Neural cell (in vitro differentiated cells): ENCODE results near the gene ELP4. TPM values are rescaled to one million over a fixed set of nuclear protein-coding genes. Genes with fewer than 3 reads are reported as not detected.
"Not testable (repeated sequence)": the region's sequence is repeated elsewhere in the genome, so short reads cannot be mapped to it uniquely, and the experiment has no call there.

Source experiments
- H2AFZ ChIP-seq: fragments of 200-600, 300-800 bp; sonication (generic), shearing (Covaris generic); 2 replicates; pipeline ENCODE4 v1.6.0; 2014; ENCODE audit warnings: low read depth, mild to moderate bottlenecking, antibody characterized with exemption, low read length, moderate library complexity
- H3F3A ChIP-seq: fragments of 200-600 bp; shearing (Covaris generic); 2 replicates; pipeline ENCODE4 v1.6.1; 2016; ENCODE audit warnings: mild to moderate bottlenecking, moderate library complexity, mixed read lengths, antibody characterized with exemption, low read length; ENCODE audit not compliant: insufficient read depth, poor library complexity, severe bottlenecking
- H3K27ac ChIP-seq: fragments of 200-600, 300-800 bp; sonication (generic), shearing (Covaris generic); 2 replicates; pipeline ENCODE4 v1.5.1; 2014; ENCODE audit warnings: mild to moderate bottlenecking, low read length, moderate library complexity
- H3K27me3 ChIP-seq: fragments of 300-800, 200-600 bp; sonication (generic), shearing (Covaris generic); 2 replicates; pipeline ENCODE4 v1.6.0; 2014; ENCODE audit warnings: mild to moderate bottlenecking, low read depth, low read length, moderate library complexity; ENCODE audit not compliant: insufficient read depth
- H3K36me3 ChIP-seq: fragments of 300-800, 200-600 bp; sonication (generic), shearing (Covaris generic); 2 replicates; pipeline ENCODE4 v1.5.1; 2014; ENCODE audit warnings: mild to moderate bottlenecking, antibody characterized with exemption, low read length, moderate library complexity; ENCODE audit not compliant: insufficient read depth
- H3K4me2 ChIP-seq: fragments of 300-800, 200-600 bp; sonication (generic), shearing (Covaris generic); 2 replicates; pipeline ENCODE4 v1.6.0; 2014; ENCODE audit warnings: mild to moderate bottlenecking, low read length
- H3K4me3 ChIP-seq: fragments of 300-800, 200-600 bp; sonication (generic), shearing (Covaris generic); 2 replicates; pipeline ENCODE4 v1.5.1; 2014; ENCODE audit warnings: mild to moderate bottlenecking, low read length, moderate library complexity
- H3K79me2 ChIP-seq: fragments of 200-600 bp; shearing (Covaris generic); replicated peaks from 2 replicates; pipeline ENCODE4 v1.6.0; 2014; ENCODE audit warnings: mild to moderate bottlenecking, low read length, moderate library complexity; ENCODE audit not compliant: insufficient read depth
- H3K9ac ChIP-seq: fragments of 300-800, 200-600 bp; sonication (generic), shearing (Covaris generic); 2 replicates; pipeline ENCODE4 v1.6.1; 2016; ENCODE audit warnings: mild to moderate bottlenecking, low read length, mixed read lengths
- H3K9me2 ChIP-seq: fragments of 200-600 bp; shearing (Covaris generic); 2 replicates; pipeline ENCODE4 v1.6.1; 2016; ENCODE audit warnings: mild to moderate bottlenecking, low read length, mixed read lengths; ENCODE audit not compliant: insufficient read depth
- H3K9me3 ChIP-seq: fragments of 200-600, 300-800 bp; sonication (generic), shearing (Covaris generic); 2 replicates; pipeline ENCODE4 v1.6.1; 2016; ENCODE audit warnings: mild to moderate bottlenecking, mixed run types, low read length, moderate library complexity, mixed read lengths
- H4K20me1 ChIP-seq: fragments of 200-600 bp; shearing (Covaris generic); 2 replicates; pipeline ENCODE4 v1.6.1; 2016; ENCODE audit warnings: mild to moderate bottlenecking, mixed run types; ENCODE audit not compliant: insufficient read depth
- CTCF ChIP-seq: fragments of 450-650 bp; IDR thresholded peaks from 2 replicates; pipeline ENCODE4 v1.5.1; 2014; ENCODE audit warnings: antibody characterized with exemption, mild to moderate bottlenecking, moderate library complexity; ENCODE audit not compliant: poor library complexity, severe bottlenecking
- EP300 ChIP-seq: fragments of 450-650 bp; conservative IDR thresholded peaks from 2 replicates; pipeline ENCODE4 v1.6.1; 2014; ENCODE audit warnings: antibody characterized with exemption, mild to moderate bottlenecking, moderate library complexity; ENCODE audit not compliant: poor library complexity, severe bottlenecking
- MXI1 ChIP-seq: fragments of 450-650 bp; conservative IDR thresholded peaks from 2 replicates; pipeline ENCODE4 v1.6.1; 2014; ENCODE audit warnings: antibody characterized with exemption, mild to moderate bottlenecking; ENCODE audit not compliant: poor library complexity, severe bottlenecking
- POLR2AphosphoS5 ChIP-seq: IDR thresholded peaks from 2 replicates; pipeline ENCODE4 v1.6.1; 2012
- REST ChIP-seq: IDR thresholded peaks from 2 replicates; pipeline ENCODE4 v1.6.1; 2012; ENCODE audit warnings: borderline replicate concordance
- SMC3 ChIP-seq: fragments of 450-650 bp; conservative IDR thresholded peaks from 2 replicates; pipeline ENCODE4 v1.6.1; 2014; ENCODE audit warnings: antibody characterized with exemption, mild to moderate bottlenecking, moderate library complexity; ENCODE audit not compliant: poor library complexity
- TAF1 ChIP-seq: IDR thresholded peaks from 2 replicates; pipeline ENCODE4 v1.6.1; 2012; ENCODE audit warnings: low read depth
- polyA plus RNA-seq: library from polyadenylated mRNA; depleted of rRNA; stranded (reverse); fragments of >200 nt; gene quantifications from 2 replicates; pipeline ENCODE4 v1.2.3, GENCODE V29; 2014

ELP4 gene
- polyA plus RNA-seq, 1 donor from 2014 or later = 30.4 TPM

GRCh38 chr11:31574133-31574532 lies 64.6 kb downstream of the ELP4 start:
- H4K20me1 ChIP-seq, H3K9me2 ChIP-seq, H3K36me3 ChIP-seq, H3K27ac ChIP-seq, H3F3A ChIP-seq, H3K79me2 ChIP-seq, H2AFZ ChIP-seq, H3K4me2 ChIP-seq, H3K4me3 ChIP-seq, H3K27me3 ChIP-seq, H3K9me3 ChIP-seq, H3K9ac ChIP-seq: not testable (repeated sequence)

- H3K9ac ChIP-seq, H3K9me2 ChIP-seq, H3K9me3 ChIP-seq, H3K4me3 ChIP-seq, H2AFZ ChIP-seq, H3K36me3 ChIP-seq, H3K27ac ChIP-seq, H4K20me1 ChIP-seq, H3K79me2 ChIP-seq, H3K27me3 ChIP-seq, H3K4me2 ChIP-seq, H3F3A ChIP-seq: not testable (repeated sequence)
These were observed 66.2 kb downstream of the ELP4 start for GRCh38 chr11:31575764-31576163.

GRCh38 chr11:31579412-31579811 lies 69.8 kb downstream of the ELP4 start:
- H3K27ac ChIP-seq, H3K4me2 ChIP-seq, H3K4me3 ChIP-seq, H3K36me3 ChIP-seq, H3K27me3 ChIP-seq, H2AFZ ChIP-seq, H4K20me1 ChIP-seq, H3F3A ChIP-seq, H3K9me2 ChIP-seq, H3K79me2 ChIP-seq, H3K9ac ChIP-seq, H3K9me3 ChIP-seq: not testable (repeated sequence)

DNA sequence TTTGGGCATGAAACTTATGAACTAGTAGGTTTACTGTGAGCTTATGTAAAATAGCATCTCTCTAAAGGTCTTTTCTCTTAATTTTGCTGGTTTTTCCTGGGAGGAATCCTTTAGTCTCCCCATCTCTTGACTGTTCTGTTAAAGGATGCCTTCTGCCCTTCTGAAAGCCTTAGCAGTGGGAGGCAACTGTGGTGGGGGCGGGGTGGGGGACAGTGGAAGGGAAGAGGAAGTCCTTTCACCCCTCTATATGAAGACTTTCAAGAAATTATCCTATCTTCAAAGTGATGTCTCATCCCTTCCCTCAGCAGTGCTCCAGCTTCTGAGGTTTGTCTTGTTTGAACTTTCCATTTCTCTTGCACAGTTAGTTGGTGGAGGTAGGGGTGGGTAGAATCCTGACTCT lies 73.1 kb downstream of the ELP4 start:
- H3K36me3 ChIP-seq = no peaks in the 10 kb centered on the region
- no peak overlapping the region for H3K4me3 ChIP-seq
- no peaks in the 10 kb centered on the region for H3K27me3 ChIP-seq
- H3K9ac ChIP-seq = no peak overlapping the region
- no peaks in the 10 kb centered on the region for H4K20me1 ChIP-seq
- H3K27ac ChIP-seq = no peak overlapping the region
- H2AFZ ChIP-seq = no peak overlapping the region
- TF ChIP-seq REST (no peak), MXI1 (no peak), SMC3 (no peak), TAF1 (no peak), CTCF (no peak), POLR2AphosphoS5 (no peak), EP300 (no peak)
- no peaks in the 10 kb centered on the region for H3F3A ChIP-seq
- no peak overlapping the region for H3K4me2 ChIP-seq
- H3K9me3 ChIP-seq = no peaks in the 10 kb centered on the region
- H3K9me2 ChIP-seq = no peaks in the 10 kb centered on the region
- no peaks in the 10 kb centered on the region for H3K79me2 ChIP-seq
